Heart right ventricle (tissue), 16 donors: Measurements from ENCODE around the gene BTBD16. TPM values are rescaled to one million over a fixed set of nuclear protein-coding genes. Genes with fewer than 3 reads are reported as not detected.

Source experiments
- ATAC-seq, 8 donors: fragments of 200-7000 bp; cut with Tn5 transposase; one replicate each; pipeline ENCODE4 v1.9.1; 2020; ENCODE audit warnings: mild to moderate bottlenecking in 8 of 8, moderate library complexity in 8 of 8, moderate number of reproducible peaks in 1 of 8
- DNase-seq, 2 donors: peaks; one replicate each; pipeline ENCODE4 v3.0.0-alpha.2; 2020
- H3K27ac ChIP-seq, 10 donors: fragments of 200-600 bp; sonication (generic) in 2 of 10; one replicate each; pipeline versions ENCODE4 v1.5.0 to v1.8.0; 2020 to 2022; ENCODE audit warnings: mild to moderate bottlenecking in 3 of 10
- H3K27me3 ChIP-seq, 7 donors: fragments of 200-600 bp; one replicate each; pipeline ENCODE4 v1.8.0; 2021 to 2022; ENCODE audit warnings: mild to moderate bottlenecking in 2 of 7
- H3K36me3 ChIP-seq, 9 donors: fragments of 200-600 bp; sonication (generic) in 1 of 9; one replicate each; pipeline versions ENCODE4 v1.5.0 to v1.8.0; 2020 to 2022; ENCODE audit warnings: mild to moderate bottlenecking in 2 of 9
- H3K4me1 ChIP-seq, 9 donors: fragments of 200-600 bp; sonication (generic) in 1 of 9; one replicate each; pipeline versions ENCODE4 v1.5.0 to v1.8.0; 2020 to 2022; ENCODE audit warnings: mild to moderate bottlenecking in 4 of 9
- H3K4me3 ChIP-seq, 10 donors: fragments of 200-600 bp; sonication (generic) in 2 of 10; one replicate each; pipeline versions ENCODE4 v1.5.0 to v1.8.0; 2020 to 2022; ENCODE audit warnings: mild to moderate bottlenecking in 7 of 10, moderate library complexity in 2 of 10
- H3K9me3 ChIP-seq, 11 donors: fragments of 200-600 bp in 10 of 11; sonication (generic) in 2 of 11; one replicate each; pipeline versions ENCODE4 v1.5.0 to v1.8.0; 2013 to 2022; ENCODE audit warnings: mild to moderate bottlenecking in 2 of 11, control low read depth in 1 of 11, moderate library complexity in 1 of 11
- CTCF ChIP-seq, 9 donors: fragments of 200-600 bp; sonication (generic) in 2 of 9; IDR thresholded peaks; one replicate each; pipeline versions ENCODE4 v1.5.0 to v1.8.0; 2021 to 2022; ENCODE audit warnings: antibody characterized with exemption in 9 of 9, mild to moderate bottlenecking in 5 of 9, moderate library complexity in 1 of 9
- WGBS, 2 donors: extraction: QIAGEN DNeasy Blood & Tissue Kit; methylation state at CpG; one replicate each; pipeline ENCODE4 v1.1.7; 2013; ENCODE audit warnings: inconsistent platforms in 1 of 2; 5-methylcytosine and 5-hydroxymethylcytosine counted together
- intact Hi-C, 10 donors: fragments of 100-400 bp; cut with DNase I; formaldehyde crosslinking; loops; one replicate each; pipeline versions ENCODE4 v1.11.1 to v1.14.2; 2022
- polyA plus RNA-seq, 2 donors: library from polyadenylated mRNA; stranded (reverse); fragments of 200-250 nt; gene quantifications; one replicate each; pipeline ENCODE4 v1.2.3, GENCODE V29; 2013
- total RNA-seq, 10 donors: library from RNA; stranded (reverse); fragmentation: NEBNext Ultra II Directional in 3 of 10; extraction: Animal tissue kit (Norgen Biotek cat#: 25700) in 3 of 10; gene quantifications; one replicate each; pipeline versions ENCODE4 v1.2.1 to v1.2.4, GENCODE V29; 2021 to 2023
- donor health status: Arrhythmogenic right ventricular cardiomyopathy.
- donor health status: ischemic (EF 13 %, LVEDD 7.1; RV severe dilation, severe dysfunction).
- donor health status: healthy with polysubstance abuse.
- donor health status: DM: no; HTN: yes; CAD: no.
- donor health status: DM: no; HTN: no; CAD: no.
- donor health status: ischemic (EF 25% LVEDD 6.9; RV normal size, moderate dysfunction).
- donor health status: ischemic (EF 25% LVEDD 5.7; RV mildly dilated, moderate dysfunction).
- donor health status: healthy.
- donor health status: DM: yes; HTN: yes; CAD: no.
- donor health status: Ischemic cardiomyopathy.
- donor health status: ischemic (EF 35%, LVEDD 5.7; RV mildly dilated, moderate dysfunction).
- donor health status: nonischemic (EF 11% LVEDD 7.7; RV severe dilation, severe dysfunction).
- donor health status: DM: yes; HTN: yes; CAD: no.
- donor health status: PGD.
- donor health status: ischemic (EF 29% LVEDD 5.4; RV normal size, mild dysfunction).
- donor health status: nonischemic (EF 23%, LVEDD 6.1; RV moderate dilation, normal function).

Gene BTBD16
- total and polyA plus RNA-seq, 12 donors = 0.29 to 0.76 TPM; not detected in 10

- Histone ChIP-seq H3K9me3 (peaks cover 0 to 5% (median 0%) of the 10 kb centered on the region in 11 donors), H3K27me3 (peaks cover 0 to 11% (median 0%) of the 10 kb centered on the region in 7 donors), H3K4me3 (peak overlapping the region in 5 of 10 donors; percentile 7 to 32 (median 25)), H3K4me1 (peaks cover 0 to 58% (median 24%) of the 10 kb centered on the region in 9 donors), H3K36me3 (no peaks in the 10 kb centered on the region), H3K27ac (peak overlapping the region in 6 of 10 donors; percentile 0 to 68 (median 40))
- intact Hi-C loops = no loop called here
- ATAC-seq = peak in 4 of 8 donors; percentile 29 to 56 (median 45)
- peak in 1 of 2 donors; percentile 26 for DNase-seq
- no peak for TF ChIP-seq CTCF (IDR thresholded peaks at IDR 0.05)
- WGBS, 2 donors = 34 to 40% methylated on average over 13 of the region's 13 CpGs
Measured at GRCh38 chr10:122368502-122369254, 97.6 kb downstream of the BTBD16 start.

GRCh38 chr10:122373108-122373507 lies 102.0 kb downstream of the BTBD16 start:
- Histone ChIP-seq H3K4me3 (no peak overlapping the region), H3K4me1 (peaks cover 0 to 77% (median 46%) of the 10 kb centered on the region in 9 donors), H3K27ac (peak overlapping the region in 9 of 10 donors; percentile 73 to 99 (median 95)), H3K36me3 (no peaks in the 10 kb centered on the region), H3K9me3 (no peaks in the 10 kb centered on the region), H3K27me3 (peaks cover 0 to 13% (median 0%) of the 10 kb centered on the region in 7 donors)
- 54 to 56% methylated on average over 4 of the region's 4 CpGs for WGBS, 2 donors
- DNase-seq = no peak
- no peak for TF ChIP-seq CTCF (IDR thresholded peaks at IDR 0.05)
- ATAC-seq = no peak
- intact Hi-C loops = no loop called here

- WGBS, 2 donors = 2 to 7% methylated on average over 13 of the region's 13 CpGs
- peak overlapping the region; percentile 73 to 99 (median 95) for H3K27ac ChIP-seq
- intact Hi-C loops = no loop called here
Measured at GRCh38 chr10:122373721-122374120, 102.6 kb downstream of the BTBD16 start.

More at GRCh38 chr10:122373721-122374120, 102.6 kb downstream of the BTBD16 start:
- Histone ChIP-seq H3K4me1 (peaks cover 0 to 77% (median 50%) of the 10 kb centered on the region in 9 donors), H3K27me3 (peaks cover 0 to 13% (median 0%) of the 10 kb centered on the region in 7 donors), H3K9me3 (no peaks in the 10 kb centered on the region), H3K36me3 (no peaks in the 10 kb centered on the region), H3K4me3 (peak overlapping the region in 9 of 10 donors; percentile 33 to 95 (median 86))
- no peak for DNase-seq
- no peak for TF ChIP-seq CTCF (IDR thresholded peaks at IDR 0.05)
- ATAC-seq = peak in 3 of 8 donors; percentile 2 to 19 (median 3)
